ENCODE measurements around the gene MYL6B. TPM values are rescaled to one million over a fixed set of nuclear protein-coding genes. Genes with fewer than 3 reads are reported as not detected.

The MYL6B gene
- total and polyA plus RNA-seq, 2 experiments from 2014 or later = 80.6 to 83.9 TPM

DNA sequence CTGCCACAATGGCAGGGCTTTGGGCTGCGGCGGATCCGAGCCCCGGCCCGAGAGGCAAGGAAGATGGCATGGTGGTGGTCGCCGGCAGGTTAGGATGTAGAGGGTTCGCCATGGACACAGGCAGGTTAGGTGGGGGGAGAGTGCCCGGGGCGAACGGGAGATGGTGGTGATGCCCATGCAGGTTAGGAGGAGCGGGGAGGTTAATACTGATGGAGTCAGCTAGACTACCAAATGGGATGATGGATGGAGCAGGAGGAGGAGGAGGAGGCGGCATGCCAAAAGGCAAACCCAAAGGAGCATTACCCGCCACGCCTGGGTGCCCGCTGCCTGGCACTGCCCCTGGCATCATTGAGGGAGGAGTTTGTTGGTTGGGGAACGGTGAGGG lies 11.9 kb downstream of the MYL6B start:
- WGBS (ENCODE audit: low lambda C conversion rate, missing lambda C conversion rate) = 97% methylated on average over 17 of the region's 17 CpGs
- Histone ChIP-seq H3K79me2 (peaks cover 21% of the 10 kb centered on the region), H3K36me3 (replicated peaks; ENCODE audit: insufficient read depth, low read depth) (no peaks in the 10 kb centered on the region), H3K9me3 (ENCODE audit: low read depth) (no peaks in the 10 kb centered on the region), H3K9me2 (replicated peaks; ENCODE audit: insufficient read depth) (no peaks in the 10 kb centered on the region), H3K27ac (no peak overlapping the region), H3K4me3 (no peak overlapping the region), H3K27me3 (no peaks in the 10 kb centered on the region), H3K4me1 (ENCODE audit: insufficient read depth) (peaks cover 22% of the 10 kb centered on the region), H3K4me2 (no peak overlapping the region), H2AFZ (no peak overlapping the region), H4K20me1 (ENCODE audit: insufficient read depth, poor library complexity, severe bottlenecking) (peaks cover 26% of the 10 kb centered on the region)
- TF ChIP-seq EZH2phosphoT487 (IDR thresholded peaks at IDR 0.05; ENCODE audit: low read depth, severe bottlenecking, unreplicated experiment) (no peak), EZH2 (IDR thresholded peaks at IDR 0.05; ENCODE audit: borderline replicate concordance) (no peak)
- TF ChIP-seq, protein P1, sequence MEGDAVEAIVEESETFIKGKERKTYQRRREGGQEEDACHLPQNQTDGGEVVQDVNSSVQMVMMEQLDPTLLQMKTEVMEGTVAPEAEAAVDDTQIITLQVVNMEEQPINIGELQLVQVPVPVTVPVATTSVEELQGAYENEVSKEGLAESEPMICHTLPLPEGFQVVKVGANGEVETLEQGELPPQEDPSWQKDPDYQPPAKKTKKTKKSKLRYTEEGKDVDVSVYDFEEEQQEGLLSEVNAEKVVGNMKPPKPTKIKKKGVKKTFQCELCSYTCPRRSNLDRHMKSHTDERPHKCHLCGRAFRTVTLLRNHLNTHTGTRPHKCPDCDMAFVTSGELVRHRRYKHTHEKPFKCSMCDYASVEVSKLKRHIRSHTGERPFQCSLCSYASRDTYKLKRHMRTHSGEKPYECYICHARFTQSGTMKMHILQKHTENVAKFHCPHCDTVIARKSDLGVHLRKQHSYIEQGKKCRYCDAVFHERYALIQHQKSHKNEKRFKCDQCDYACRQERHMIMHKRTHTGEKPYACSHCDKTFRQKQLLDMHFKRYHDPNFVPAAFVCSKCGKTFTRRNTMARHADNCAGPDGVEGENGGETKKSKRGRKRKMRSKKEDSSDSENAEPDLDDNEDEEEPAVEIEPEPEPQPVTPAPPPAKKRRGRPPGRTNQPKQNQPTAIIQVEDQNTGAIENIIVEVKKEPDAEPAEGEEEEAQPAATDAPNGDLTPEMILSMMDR (IDR thresholded peaks at IDR 0.05; ENCODE audit: poor library complexity) = no peak
- DNase-seq (ENCODE audit: low spot score) = no peak

DNA sequence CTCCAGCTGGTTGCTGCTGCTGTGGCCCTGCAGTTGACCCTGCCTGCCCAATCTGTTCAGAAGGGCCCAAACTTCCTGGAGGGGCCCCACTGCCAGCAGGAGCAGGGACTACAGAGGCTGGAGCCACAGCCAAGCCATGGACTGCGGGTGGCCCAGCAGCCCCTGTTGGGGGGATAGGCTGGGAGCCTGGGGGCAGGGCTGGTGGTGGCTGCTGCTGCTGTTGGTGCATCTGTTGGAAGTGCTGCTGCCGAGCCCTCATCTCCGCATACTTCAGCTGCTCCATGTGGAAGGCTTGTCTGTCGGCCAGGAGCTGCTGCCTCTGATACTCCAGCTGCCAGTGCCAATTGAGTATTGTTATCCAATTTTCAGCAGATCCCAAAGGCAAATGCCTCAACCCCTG lies 13.0 kb downstream of the MYL6B start:
- Histone ChIP-seq H3K79me2 (peaks cover 11% of the 10 kb centered on the region), H3K9me2 (replicated peaks; ENCODE audit: insufficient read depth) (no peaks in the 10 kb centered on the region), H3K27me3 (no peaks in the 10 kb centered on the region), H3K4me2 (no peak overlapping the region), H3K9me3 (ENCODE audit: low read depth) (no peaks in the 10 kb centered on the region), H3K4me3 (no peak overlapping the region), H2AFZ (no peak overlapping the region), H3K36me3 (replicated peaks; ENCODE audit: insufficient read depth, low read depth) (no peaks in the 10 kb centered on the region), H4K20me1 (ENCODE audit: insufficient read depth, poor library complexity, severe bottlenecking) (peaks cover 16% of the 10 kb centered on the region), H3K4me1 (ENCODE audit: insufficient read depth) (peaks cover 12% of the 10 kb centered on the region), H3K27ac (no peak overlapping the region)
- WGBS (ENCODE audit: low lambda C conversion rate, missing lambda C conversion rate) = 88% methylated on average over 4 of the region's 4 CpGs
- no peak for DNase-seq (ENCODE audit: low spot score)
- TF ChIP-seq EZH2phosphoT487 (IDR thresholded peaks at IDR 0.05; ENCODE audit: low read depth, severe bottlenecking, unreplicated experiment) = no peak
- TF ChIP-seq, protein P1 (IDR thresholded peaks at IDR 0.05; ENCODE audit: poor library complexity) = no peak
- TF ChIP-seq EZH2 (IDR thresholded peaks at IDR 0.05; ENCODE audit: borderline replicate concordance) = no peak

DNA sequence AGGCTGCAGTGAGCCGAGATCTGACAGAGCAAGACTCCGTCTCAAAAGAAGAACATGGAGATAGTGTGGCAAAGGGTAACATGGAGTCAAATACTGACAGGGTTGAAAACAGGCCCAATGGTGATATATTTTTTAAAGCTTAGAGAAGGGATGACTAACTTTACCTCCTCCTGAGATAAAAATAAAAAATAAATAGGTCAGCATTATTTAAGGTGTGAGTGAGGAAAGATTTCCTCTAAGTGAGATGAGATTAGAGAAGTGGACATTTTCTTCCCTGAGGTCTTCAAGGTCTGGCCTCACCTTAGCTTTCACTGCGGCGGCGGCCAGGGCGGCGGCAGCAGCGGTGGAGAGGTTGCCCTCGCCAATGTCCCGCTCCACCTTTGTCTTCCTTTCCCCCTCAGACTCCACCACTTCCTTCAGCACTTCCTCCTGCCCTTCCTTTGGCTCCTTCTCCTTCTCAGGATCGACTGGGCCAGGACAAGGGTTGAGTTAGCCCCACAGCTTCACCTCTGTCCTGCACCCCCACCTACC lies 16.9 kb downstream of the MYL6B start:
- H3K36me3 ChIP-seq (replicated peaks; ENCODE audit: insufficient read depth, low read depth) = no peaks in the 10 kb centered on the region
- H3K4me1 ChIP-seq (ENCODE audit: insufficient read depth) = no peaks in the 10 kb centered on the region
- DNase-seq (ENCODE audit: low spot score) = no peak
- H3K9me2 ChIP-seq (replicated peaks; ENCODE audit: insufficient read depth) = no peaks in the 10 kb centered on the region
- no peak overlapping the region for H3K4me2 ChIP-seq
- no peak overlapping the region for H2AFZ ChIP-seq
- no peak overlapping the region for H3K4me3 ChIP-seq
- H4K20me1 ChIP-seq (ENCODE audit: insufficient read depth, poor library complexity, severe bottlenecking) = no peaks in the 10 kb centered on the region
- no peaks in the 10 kb centered on the region for H3K9me3 ChIP-seq (ENCODE audit: low read depth)
- TF ChIP-seq, protein P1 (IDR thresholded peaks at IDR 0.05; ENCODE audit: poor library complexity) = no peak
- TF ChIP-seq EZH2phosphoT487 (IDR thresholded peaks at IDR 0.05; ENCODE audit: low read depth, severe bottlenecking, unreplicated experiment) (no peak), EZH2 (IDR thresholded peaks at IDR 0.05; ENCODE audit: borderline replicate concordance) (no peak)
- no peaks in the 10 kb centered on the region for H3K27me3 ChIP-seq
- WGBS (ENCODE audit: low lambda C conversion rate, missing lambda C conversion rate) = 99% methylated on average over 11 of the region's 11 CpGs
- H3K79me2 ChIP-seq = no peaks in the 10 kb centered on the region
- H3K27ac ChIP-seq = no peak overlapping the region
